Bone marrow (tissue), 2 donors: ENCODE results near the gene IFITM10.
"Not testable (repeated sequence)": the region's sequence is repeated elsewhere in the genome, so short reads cannot be mapped to it uniquely, and the experiment has no call there.

ENCODE experiments used
- DNase-seq, 2 donors: peaks; one replicate each; lab custom pipeline; 2025; lab: John Stamatoyannopoulos, UW

The IFITM10 gene

DNA sequence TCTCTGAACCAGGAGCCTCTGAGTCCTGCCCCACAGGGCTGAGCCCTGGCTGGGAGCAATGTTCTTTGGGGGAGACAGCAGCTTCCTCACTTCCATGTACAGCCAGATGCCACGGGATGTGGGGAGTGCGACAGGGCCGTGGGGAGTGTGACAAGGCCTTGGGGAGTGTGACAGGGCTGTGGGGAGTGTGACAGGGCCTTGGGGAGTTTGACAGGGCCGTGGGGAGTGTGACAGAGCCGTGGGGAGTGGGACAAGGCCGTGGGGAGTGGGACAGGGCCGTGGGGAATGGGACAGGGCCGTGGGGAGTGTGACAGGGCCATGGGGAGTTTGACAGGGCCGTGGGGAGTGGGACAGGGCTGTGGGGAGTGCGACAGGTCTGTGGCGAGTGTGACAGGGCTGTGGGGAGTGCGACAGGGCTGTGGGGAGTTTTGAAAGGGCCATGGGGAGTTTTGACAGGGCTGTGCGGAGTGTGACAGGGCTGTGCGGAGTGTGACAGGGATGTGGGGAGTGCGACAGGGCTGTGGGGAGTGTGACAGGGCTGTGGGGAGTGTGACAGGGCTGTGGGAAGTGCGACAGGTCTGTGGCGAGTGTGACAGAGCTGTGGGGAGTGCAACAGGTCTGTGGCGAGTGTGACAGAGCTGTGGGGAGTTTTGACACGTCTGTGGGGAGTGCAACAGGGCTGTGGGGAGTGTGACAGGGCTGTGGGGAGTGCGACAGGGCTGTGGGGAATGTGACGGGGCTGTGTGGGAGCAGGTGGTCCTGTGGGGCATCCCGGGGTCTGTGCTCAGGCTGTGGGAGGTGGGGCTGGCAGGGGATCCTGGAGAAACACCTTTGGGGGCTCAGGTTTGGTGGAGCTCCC, 60.0 kb downstream of the IFITM10 start:
- no peak for DNase-seq

DNA sequence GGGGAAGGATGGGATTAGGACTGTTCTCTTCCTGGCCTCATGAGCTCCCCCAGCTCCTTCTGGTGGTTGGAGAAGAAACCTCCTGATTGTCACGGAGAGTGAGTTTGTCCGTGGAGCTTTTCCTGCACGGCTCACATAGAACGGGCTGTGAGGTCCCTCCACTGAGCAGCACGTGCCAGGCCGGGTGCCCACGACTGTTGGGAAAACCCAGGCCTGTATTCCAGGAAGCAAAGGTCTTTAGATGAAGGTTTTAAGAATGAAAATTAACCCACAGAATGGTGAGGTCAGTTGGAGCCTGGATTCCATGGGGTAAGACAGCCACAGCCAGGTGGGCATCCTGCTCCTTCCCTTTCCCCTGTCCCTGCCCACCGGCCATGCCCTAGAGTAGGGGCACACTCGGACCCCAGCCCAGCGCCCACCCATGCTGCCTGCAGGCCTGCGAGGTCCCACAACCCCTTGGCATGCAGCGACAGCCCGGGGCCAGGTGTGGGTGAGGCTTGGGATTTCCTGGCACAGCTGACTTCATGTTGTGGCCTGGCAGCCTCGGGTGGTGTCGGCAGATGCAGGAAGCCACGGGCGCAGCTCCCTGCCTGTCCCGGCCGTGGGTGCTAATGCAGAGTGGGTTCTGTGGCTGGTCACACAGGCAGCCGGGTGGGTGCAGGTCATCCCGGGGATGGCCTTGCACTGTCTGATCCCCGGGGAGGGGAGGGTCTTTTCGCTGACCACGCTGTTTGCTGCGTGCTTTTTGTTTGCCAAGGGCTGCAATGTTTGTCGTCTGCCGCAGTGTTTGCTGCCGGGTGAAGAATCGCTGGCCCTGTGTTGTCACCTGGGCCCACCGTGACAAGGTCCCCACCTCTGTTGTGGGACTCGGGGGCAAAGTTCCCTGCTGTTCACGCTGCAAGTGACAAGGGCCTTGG, 60.9 kb downstream of the IFITM10 start:
- not testable (repeated sequence) for DNase-seq

DNA sequence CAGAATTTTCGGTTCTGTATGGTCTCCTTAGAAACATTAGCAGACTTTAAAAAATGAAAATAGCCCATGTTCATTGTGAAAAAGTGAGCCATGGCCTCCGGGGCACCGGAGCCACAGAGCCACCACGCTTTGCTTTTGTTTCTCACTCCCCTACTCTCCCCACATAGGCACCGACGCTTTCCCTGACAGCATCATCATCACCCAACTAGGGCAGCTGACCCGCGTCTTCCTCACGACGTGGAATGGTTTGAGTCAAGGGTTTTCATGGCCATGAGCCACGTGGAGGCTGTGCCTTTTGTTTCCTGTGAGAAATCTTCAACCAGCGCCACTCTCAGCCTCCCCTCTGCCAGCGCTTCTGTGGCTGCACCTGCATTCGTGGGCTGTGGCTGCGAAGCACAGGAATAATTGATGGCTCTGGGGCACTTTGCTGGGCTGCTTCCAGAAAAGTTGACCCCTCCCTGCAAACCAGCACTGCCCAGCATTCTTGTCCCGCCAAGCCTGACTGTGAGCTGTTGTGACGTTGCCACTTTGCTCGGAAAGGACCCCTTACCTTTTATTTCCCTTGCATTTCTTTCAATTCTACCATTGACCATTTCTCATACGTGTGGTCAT, 62.0 kb downstream of the IFITM10 start:
- DNase-seq = not testable (repeated sequence)

DNA sequence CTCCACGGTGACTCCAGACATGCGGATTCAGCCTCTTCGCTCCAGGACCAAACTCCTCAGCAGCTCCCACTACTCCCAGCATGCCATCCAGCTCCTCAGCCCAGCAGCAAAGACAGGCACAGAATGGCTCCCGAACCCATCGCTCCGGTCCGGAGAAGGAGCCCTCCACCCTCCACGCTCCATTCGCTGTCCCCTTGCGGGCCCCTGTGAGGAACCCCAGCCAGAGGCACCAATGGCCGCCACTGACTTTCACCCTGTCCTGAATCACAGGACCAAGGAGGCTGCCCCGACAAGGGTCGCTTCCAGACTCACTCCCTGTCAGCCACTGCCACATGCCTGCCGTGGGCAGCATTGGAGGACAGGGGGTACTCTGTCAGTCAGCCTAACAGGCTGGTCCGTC, 64.2 kb downstream of the IFITM10 start:
- not testable (repeated sequence) for DNase-seq

DNA sequence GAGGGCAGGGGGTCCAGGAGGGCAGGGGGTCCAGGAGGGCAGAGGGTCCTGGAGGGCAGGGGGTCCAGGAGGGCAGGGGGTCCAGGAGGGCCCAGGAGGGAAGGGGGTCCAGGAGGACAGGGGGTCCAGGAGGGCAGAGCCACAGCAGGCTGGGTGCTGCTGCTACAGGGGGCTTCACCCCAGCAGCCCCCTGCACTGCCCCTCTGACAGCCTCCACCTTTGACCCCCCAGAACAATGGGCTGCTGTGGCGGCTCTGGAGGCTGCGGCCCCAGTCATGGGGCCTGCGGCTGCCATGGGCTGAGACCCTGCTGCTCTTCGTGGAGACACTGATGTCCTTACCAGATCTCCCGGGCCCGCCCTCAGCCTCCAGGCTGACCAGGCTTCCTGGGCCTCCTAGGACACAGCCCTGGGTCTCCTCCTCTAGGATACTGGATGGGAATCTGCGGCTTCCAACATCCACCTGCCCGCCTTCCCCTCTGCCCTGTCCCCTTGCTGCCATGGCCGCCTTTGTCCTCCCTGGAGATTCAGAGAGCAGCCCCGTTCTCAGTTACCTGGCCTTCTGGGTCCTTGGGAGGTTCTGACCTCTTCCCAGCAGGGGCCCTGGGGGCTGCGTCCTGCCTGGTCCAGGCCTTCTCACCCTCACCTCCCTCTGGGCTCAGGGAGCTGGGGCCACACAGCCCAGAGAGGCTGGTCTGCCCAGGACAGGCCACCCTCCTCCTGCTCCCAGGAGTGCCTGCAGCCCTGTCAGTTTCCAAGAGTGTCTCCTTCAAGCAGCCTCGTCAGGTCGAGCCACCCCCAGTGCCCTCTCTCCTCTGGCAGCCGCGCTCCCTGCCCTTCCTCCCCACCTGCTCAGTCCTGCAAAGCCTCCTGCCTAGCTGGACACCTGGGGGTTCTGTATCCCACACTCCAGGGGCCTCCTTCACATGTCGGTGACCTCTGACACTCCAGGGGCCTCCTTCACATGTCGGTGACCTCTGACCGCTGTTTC, 65.2 kb downstream of the IFITM10 start:
- DNase-seq = not testable (repeated sequence)

DNA sequence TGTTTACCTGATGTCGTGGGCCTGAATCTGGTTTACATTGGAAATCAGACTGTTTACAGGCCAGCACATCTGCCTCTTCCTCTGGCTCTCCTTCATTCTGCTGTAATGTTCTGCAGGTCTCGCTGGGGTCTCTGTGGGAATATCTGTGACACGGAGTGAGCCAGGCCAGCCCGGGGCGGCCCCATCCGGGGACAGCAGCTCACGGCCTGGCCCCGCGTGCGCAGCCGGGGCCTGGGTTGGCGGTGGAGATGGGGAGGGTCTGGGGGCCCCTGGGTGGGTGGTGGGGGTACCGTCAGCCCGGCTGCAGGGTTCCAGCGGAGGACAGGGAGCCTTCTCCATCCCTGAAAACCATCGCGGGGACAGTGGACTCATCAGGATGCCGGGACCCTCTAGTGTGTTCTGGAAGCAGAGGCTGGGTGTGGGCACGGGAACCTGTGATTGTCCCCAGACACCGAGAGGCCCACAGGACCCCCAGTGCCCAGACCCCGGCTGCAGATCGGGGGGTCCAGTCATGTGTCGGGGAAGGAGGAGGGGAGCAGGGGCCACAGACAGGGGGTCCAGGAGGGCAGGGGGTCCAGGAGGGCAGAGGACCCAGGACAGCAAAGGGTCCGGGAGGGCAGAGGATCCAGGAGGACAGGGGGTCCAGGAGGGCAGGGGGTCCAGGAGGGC, 66.4 kb downstream of the IFITM10 start:
- DNase-seq = not testable (repeated sequence)

DNA sequence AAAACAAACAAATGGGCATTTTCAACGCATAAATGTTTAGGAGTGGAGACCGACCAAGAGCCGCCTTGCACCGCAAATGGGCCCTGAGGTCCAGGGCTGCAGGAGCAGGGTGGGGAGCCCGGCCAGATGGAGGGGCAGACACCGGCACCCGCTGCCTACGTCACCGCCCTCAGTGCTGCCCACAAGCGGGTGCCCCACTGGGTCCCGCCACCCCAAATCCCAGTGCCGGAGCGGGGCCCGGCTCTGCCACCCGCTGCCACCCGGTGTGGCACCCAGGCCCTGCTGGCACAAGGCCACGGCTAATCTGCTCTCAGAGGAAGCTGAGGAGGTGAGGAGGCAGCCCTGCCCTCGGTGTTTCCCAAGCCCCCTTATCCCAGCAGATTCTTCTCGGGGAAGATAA, 67.2 kb downstream of the IFITM10 start:
- DNase-seq = not testable (repeated sequence)
